ENCODE data around the gene TBC1D22A.

GRCh38 chr22:46791201-46791731 is 28.8 kb downstream of the TBC1D22A start:
- TF ChIP-seq CTCF (IDR thresholded peaks at IDR 0.05) (no peak), REST (IDR thresholded peaks at IDR 0.05; ENCODE audit: low read depth, low read length) (no peak), RAD21 (IDR thresholded peaks at IDR 0.05; ENCODE audit: low read length) (no peak), SMC3 (IDR thresholded peaks at IDR 0.05; ENCODE audit: low read depth, low read length) (no peak), POLR2AphosphoS5 (IDR thresholded peaks at IDR 0.05; ENCODE audit: low read depth, low read length) (no peak), FOSL2 (IDR thresholded peaks at IDR 0.05; ENCODE audit: borderline replicate concordance, low read depth) (no peak), ELF1 (IDR thresholded peaks at IDR 0.05) (no peak), TAF1 (IDR thresholded peaks at IDR 0.05; ENCODE audit: borderline replicate concordance, low read depth, low read length) (no peak), NFIC (IDR thresholded peaks at IDR 0.05; ENCODE audit: borderline replicate concordance) (no peak), EP300 (IDR thresholded peaks at IDR 0.05; ENCODE audit: borderline replicate concordance in 1 of 2, low read depth in 1 of 2, low read length in 1 of 2) (no peak)
